ENCODE measurements around the gene PLEKHG4B. TPM values are rescaled to one million over a fixed set of nuclear protein-coding genes. Genes with fewer than 3 reads are reported as not detected.
"Not testable (repeated sequence)": the region's sequence is repeated elsewhere in the genome, so short reads cannot be mapped to it uniquely, and the experiment has no call there.

PLEKHG4B gene
- total RNA-seq, 1 experiment from 2014 or later: 2.3 TPM

DNA sequence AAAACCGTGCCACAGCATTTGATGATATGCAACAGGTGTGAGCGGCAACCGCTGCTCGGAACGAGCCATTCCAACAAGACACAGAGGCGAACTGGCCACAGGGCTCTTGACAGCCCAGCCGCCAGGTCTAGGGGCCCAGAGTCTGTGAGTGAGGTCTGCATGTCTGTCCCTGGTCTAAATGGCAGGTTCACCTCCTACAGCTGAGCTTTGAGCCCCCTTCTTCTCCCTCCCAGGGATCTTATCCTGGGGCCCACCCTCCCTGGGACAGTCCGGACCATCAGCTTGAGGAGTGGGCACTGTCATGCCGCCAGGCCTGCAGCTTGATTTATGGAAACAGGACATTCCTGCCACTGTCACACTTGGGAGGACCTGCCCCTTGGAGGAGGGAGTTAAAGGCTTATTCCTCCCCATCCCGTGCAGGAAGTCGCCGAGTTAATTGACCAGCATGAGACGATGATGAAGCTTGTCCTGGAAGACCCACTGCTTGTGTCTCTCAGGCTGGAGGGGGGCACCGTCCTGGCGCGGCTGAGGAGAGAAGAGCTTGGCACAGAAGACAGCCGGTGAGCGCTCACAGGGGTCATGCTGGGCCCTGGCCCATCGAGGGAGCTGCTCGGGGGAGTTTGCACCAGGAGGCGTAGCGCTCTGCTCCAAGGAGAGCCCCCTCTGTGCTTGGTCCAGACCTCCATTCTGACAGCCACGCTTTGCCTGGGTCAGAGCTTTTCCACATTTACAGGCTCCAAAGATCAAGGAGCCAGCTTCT is 63.9 kb downstream of the PLEKHG4B start:
- no peak for DNase-seq (ENCODE audit: low read depth)

GRCh38 chr5:156411-157072 is 64.6 kb downstream of the PLEKHG4B start:
- DNase-seq (ENCODE audit: low read depth): no peak

DNA sequence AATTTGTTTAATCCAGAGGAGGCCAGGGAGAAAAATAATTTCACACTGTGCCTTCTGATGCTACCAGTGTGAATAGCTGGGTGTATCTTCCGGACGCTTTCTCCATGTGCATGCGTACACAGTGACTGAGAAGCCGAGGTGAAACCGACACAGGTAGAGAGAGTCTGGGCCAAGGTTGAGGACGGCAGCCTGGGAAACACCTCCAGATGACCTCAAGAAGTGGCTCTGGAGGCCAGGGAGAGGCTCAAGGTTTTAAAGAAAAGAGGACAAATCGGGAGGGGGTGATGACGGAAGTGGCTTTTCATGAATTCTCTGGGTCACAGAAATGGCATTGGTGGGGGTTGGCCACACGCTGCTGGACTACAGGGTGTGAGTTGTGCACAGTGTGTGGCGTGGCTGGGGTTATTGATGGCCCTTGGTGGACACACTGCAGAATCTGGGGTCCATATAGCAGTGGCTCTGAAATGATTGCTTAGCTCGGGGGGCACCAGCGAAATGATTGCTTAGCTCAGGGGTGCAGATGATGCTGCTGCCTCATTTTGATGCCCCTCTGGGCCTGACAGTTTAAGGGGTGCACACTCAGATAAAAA is 65.3 kb downstream of the PLEKHG4B start:
- no peak for DNase-seq (ENCODE audit: low read depth)

DNA sequence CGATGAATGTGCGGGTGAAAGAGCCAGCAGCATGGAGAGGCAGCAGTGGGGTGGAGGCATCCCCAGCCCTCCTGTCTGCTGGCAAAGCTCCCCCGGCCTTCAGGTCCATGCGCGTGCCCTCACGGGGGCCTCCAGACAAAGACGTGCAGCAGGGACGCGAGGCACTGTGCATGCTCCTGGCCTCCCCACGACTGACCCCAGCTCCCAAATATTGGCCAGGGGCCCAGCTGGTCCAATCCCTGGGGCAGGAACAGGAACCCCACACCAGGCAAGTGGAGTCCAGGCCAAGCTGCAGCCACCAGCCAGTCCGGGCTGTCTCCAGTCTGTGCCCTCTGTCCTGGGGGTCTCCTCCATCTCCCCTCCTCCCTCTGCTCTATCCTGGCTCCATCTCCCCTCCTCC is 65.8 kb downstream of the PLEKHG4B start:
- no peak for DNase-seq (ENCODE audit: low read depth)

DNA sequence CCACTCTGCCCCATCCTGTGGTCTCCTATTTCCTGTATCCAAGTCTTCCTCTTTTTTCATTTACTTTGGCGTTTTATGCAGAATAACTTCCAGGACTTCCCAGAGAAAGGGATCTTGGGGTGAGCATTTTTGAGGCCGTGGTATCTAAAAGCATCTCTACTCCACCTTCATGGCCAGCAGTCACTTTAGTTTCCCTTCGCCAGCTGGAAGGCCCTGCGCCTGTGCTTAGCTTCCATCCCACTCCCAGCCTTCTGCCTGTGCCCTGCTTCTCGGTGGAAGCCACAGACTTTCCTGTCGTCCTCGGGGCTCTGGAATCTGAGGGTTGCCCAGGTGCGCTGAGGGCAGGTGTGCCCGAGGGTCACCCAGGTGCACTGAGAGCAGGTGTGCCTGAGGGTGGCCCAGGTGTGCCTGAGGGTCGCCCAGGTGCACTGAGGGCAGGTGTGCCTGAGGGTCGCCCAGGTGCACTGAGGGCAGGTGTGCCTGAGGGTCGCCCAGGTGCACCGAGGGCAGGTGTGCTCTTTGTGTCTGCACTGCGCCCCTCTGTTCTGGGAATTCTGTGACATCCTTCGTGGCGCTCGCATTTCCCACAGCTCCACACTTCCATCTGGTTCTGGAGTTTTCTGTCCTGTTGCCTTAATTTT is 67.0 kb downstream of the PLEKHG4B start:
- DNase-seq (ENCODE audit: low read depth): no peak

DNA sequence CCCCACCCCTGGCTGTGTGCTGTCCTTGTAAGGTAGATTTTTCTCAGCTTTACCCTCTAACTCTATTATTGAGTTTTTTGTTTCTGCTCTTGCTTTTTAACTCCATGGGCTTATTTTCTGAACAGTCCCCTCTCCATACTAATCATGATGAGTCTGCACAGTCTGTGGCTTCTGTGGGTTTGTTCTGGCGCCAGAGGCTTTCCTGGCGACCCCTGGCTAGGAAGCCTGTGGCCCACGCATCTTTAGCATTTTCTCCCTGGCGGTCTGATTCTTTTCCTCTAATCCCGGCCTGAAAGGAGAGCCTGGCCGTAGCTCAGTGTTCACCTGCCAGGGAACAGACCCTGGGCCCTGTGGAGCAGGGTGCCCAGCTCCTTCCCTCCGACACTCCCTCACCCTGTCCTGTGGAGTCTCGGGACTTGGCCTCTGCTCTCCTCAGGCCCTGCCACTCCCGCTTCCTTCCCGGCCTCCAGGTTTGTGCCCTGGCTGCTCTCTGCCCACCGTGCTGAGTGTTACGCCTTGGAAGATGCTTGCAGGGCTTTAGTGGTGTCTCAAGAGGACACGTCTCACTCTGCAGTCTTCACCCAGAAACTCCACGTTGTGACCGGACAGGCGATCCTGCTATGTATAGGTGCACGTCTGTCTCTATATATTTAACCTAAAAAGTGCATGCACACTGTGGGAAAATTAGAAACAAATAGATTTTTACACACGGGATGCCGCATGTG is 67.6 kb downstream of the PLEKHG4B start:
- DNase-seq (ENCODE audit: low read depth): peak; percentile 84

- DNase-seq (ENCODE audit: low read depth): peak; percentile 90
Measured at GRCh38 chr5:160173-160510, 68.2 kb downstream of the PLEKHG4B start.

- no peak for DNase-seq (ENCODE audit: low read depth)
Measured at GRCh38 chr5:160921-161802, 69.2 kb downstream of the PLEKHG4B start.

- DNase-seq (ENCODE audit: low read depth): no peak
Measured at GRCh38 chr5:161803-162110, 69.8 kb downstream of the PLEKHG4B start.

GRCh38 chr5:162190-162564 is 70.2 kb downstream of the PLEKHG4B start:
- no peak for DNase-seq (ENCODE audit: low read depth)

DNA sequence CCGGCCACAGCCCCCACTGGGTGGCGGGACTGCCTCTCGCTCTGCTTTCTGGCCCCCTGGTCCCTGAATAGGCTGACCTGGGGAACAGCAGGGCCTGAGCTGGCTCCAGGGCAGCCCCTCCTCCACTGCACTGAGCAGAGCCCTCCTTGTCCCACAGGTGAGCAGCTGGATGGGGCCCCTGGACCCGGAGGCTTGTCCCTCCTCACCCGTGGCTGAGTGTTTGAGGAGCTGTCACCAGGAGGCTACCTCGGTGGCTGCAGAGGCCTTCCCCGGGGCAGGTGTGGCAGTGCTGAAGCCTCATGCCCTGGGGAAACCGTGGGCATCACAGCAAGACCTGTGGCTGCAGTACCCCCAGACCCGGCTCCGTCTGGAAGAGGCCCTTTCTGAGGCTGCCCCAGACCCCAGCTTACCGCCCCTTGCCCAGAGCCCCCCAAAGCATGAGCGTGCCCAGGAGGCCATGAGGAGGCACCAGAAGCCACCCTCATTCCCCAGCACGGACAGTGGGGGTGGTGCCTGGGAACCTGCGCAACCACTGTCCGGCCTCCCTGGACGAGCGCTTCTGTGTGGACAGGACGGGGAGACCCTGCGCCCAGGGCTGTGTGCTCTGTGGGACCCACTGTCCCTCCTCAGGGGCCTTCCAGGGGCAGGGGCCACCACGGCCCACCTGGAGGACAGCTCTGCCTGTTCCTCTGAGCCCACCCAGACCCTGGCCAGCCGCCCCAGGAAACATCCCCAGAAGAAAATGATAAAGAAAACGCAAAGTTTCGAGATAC is 70.8 kb downstream of the PLEKHG4B start:
- DNase-seq (ENCODE audit: low read depth): no peak

- no peak for DNase-seq (ENCODE audit: low read depth)
Measured at GRCh38 chr5:163338-163620, 71.3 kb downstream of the PLEKHG4B start.

DNA sequence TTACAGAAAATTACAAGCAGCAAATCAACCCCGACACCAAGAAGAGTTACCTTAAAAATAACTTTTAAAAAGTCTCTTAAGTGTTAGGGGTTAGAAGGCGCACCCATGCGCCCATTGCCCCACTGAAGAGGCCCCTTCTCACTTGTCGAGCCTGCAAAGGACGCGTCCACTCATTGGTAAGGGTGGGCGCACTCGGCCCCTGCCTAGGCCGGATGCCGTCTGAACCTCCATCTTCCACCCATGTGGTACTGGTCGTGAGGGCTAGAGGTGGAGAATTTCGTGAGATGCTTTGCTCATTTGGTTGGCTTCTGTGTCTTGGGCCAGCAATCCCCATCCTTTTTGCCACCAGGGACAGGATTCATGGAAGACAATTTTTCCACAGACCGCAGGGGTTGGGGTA is 71.9 kb downstream of the PLEKHG4B start:
- DNase-seq (ENCODE audit: low read depth): no peak

- DNase-seq (ENCODE audit: low read depth): peak; percentile 82
Measured at GRCh38 chr5:164244-164643, 72.3 kb downstream of the PLEKHG4B start.

DNA sequence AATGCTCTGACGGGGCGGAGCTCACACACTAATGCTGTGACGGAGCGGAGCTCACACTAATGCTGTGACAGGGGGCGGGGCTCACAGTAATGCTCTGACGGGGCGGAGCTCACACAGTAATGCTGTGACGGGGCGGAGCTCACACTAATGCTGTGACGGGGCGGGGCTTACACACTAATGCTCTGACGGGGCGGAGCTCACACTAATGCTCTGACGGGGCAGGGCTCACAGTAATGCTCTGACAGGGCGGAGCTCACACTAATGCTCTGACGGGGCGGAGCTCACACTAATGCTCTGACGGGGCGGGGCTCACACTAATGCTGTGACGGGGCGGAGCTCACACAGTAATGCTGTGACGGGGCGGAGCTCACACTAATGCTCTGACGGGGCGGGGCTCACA is 72.8 kb downstream of the PLEKHG4B start:
- DNase-seq (ENCODE audit: low read depth): not testable (repeated sequence)

DNA sequence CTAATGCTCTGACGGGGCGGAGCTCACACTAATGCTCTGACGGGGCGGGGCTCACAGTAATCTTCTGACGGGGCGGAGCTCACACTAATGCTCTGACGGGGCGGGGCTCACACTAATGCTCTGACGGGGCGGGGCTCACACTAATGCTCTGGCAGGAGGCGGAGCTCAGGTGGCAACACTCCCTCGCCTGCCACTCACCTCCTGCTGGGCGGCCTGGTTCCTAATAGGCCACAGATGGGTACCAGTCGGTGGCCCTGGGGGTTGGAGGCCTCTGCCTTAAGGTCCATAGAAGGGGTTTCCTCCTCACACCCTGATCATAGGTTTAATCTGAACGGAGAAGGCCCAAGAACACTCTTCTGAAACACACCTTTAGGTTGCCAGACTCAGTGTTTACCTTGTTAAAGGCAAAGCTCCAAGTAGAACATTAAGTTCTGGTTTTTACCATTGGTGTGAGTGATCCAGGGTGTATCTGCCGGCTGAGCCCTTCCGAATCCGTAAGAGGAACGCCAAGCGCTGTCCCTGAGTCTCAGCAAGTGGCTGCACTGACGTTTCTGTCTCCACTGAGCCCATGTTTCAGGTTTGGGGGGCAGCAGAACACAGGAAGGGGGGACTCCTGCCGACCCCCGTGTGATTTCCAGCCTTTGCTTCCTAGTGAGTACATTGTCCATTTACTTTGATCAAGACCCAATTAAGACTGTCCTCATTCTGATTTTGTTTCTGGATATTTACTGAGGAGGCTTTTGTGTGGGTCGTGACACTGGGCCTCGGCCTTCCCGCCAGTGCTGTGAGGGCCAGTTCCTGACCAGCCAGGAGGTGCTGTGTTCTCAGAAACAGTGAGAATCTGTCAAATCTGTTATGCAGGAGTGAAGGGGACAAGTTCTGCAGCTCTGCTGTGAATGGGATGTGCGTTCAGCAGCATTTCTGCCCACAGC is 74.7 kb downstream of the PLEKHG4B start:
- no peak for DNase-seq (ENCODE audit: low read depth)

DNA sequence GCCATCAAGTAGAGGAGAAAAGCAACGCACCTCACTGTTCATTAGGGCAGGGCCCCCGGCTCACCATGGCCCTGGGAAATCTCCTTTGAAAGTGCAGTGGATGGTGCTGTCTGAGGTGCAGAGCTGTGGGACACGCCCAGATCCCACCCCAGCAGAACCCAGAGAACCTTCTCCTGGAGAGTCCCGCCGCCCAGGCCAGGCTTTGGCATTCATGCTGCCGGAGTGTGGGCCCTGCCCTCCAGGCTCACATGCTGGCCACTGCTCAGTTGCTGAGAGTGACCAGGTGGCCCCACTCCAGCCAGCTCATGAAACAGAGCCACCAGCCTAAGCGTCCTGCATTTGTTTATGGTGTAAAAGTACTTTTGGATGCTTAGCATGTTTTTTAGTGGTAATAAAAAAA is 75.5 kb downstream of the PLEKHG4B start:
- DNase-seq (ENCODE audit: low read depth): peak; percentile 83

GRCh38 chr5:167982-168660 is 76.2 kb downstream of the PLEKHG4B start:
- peak; percentile 98 for DNase-seq (ENCODE audit: low read depth)

Measured in RPMI7951 (cell line).